ENCODE data around the gene AOPEP. TPM values are rescaled to one million over a fixed set of nuclear protein-coding genes. Genes with fewer than 3 reads are reported as not detected.

Gene AOPEP
- total RNA-seq, 1 experiment from 2014 or later: 36.4 TPM

- DNase-seq (ENCODE audit: low read depth, low spot score): no peak
- Histone ChIP-seq H3K4me3 (ENCODE audit: low read depth in 2 of 2, low read length in 2 of 2) (no peak overlapping the region), H3K27ac (ENCODE audit: low read length) (no peak overlapping the region), H3K9me3 (ENCODE audit: control insufficient read depth, insufficient read depth, low read depth, low read length) (no peaks in the 10 kb centered on the region), H3K4me1 (ENCODE audit: control insufficient read depth, insufficient read depth, low read length) (peaks cover 26% of the 10 kb centered on the region), H3K27me3 (ENCODE audit: control insufficient read depth, insufficient read depth, low read length) (no peaks in the 10 kb centered on the region), H3K36me3 (ENCODE audit: control insufficient read depth, insufficient read depth, low read length) (no peaks in the 10 kb centered on the region; the same call in 1 of the 2 replicates)
- BruUV-seq (replicated peaks): no TSS peak
- no peak for ATAC-seq
- intact Hi-C loops (cut with micrococcal nuclease; ENCODE audit: unreplicated experiment): no loop called here
- ChIA-PET POLR2A (no interaction called here), CTCF (no interaction called here)
- in situ Hi-C loops (cut with HindIII; ENCODE audit: low pct_unique_long_range_greater_than_20kb, low sequenced_read_pairs): no loop called here
- TF ChIP-seq POLR2AphosphoS5 (IDR thresholded peaks at IDR 0.05; ENCODE audit: low read depth, low read length) (no peak), SIN3A (IDR thresholded peaks at IDR 0.05; ENCODE audit: borderline replicate concordance, insufficient read depth, low read depth, low read length) (no peak), CTCF (IDR thresholded peaks at IDR 0.05) (no peak), TCF7L2 (IDR thresholded peaks at IDR 0.05; ENCODE audit: low read depth, low read length) (no peak)
- TF ChIP-seq, protein P1, sequence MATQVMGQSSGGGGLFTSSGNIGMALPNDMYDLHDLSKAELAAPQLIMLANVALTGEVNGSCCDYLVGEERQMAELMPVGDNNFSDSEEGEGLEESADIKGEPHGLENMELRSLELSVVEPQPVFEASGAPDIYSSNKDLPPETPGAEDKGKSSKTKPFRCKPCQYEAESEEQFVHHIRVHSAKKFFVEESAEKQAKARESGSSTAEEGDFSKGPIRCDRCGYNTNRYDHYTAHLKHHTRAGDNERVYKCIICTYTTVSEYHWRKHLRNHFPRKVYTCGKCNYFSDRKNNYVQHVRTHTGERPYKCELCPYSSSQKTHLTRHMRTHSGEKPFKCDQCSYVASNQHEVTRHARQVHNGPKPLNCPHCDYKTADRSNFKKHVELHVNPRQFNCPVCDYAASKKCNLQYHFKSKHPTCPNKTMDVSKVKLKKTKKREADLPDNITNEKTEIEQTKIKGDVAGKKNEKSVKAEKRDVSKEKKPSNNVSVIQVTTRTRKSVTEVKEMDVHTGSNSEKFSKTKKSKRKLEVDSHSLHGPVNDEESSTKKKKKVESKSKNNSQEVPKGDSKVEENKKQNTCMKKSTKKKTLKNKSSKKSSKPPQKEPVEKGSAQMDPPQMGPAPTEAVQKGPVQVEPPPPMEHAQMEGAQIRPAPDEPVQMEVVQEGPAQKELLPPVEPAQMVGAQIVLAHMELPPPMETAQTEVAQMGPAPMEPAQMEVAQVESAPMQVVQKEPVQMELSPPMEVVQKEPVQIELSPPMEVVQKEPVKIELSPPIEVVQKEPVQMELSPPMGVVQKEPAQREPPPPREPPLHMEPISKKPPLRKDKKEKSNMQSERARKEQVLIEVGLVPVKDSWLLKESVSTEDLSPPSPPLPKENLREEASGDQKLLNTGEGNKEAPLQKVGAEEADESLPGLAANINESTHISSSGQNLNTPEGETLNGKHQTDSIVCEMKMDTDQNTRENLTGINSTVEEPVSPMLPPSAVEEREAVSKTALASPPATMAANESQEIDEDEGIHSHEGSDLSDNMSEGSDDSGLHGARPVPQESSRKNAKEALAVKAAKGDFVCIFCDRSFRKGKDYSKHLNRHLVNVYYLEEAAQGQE (IDR thresholded peaks at IDR 0.05; ENCODE audit: insufficient read depth in 1 of 2, low read depth in 2 of 2, low read length in 1 of 2): no peak
Measured at GRCh38 chr9:95085861-95086563, 359.5 kb downstream of the AOPEP start.

- intact Hi-C loops (cut with micrococcal nuclease; ENCODE audit: unreplicated experiment): no loop called here
- no peak overlapping the region for H3K4me3 ChIP-seq (ENCODE audit: low read depth in 2 of 2, low read length in 2 of 2)
- ChIA-PET CTCF (no interaction called here), POLR2A (no interaction called here)
- H3K4me1 ChIP-seq (ENCODE audit: control insufficient read depth, insufficient read depth, low read length): peaks cover 31% of the 10 kb centered on the region
- ATAC-seq (no peak), DNase-seq (ENCODE audit: low read depth, low spot score) (no peak)
- no peak overlapping the region for H3K27ac ChIP-seq (ENCODE audit: low read length)
- BruUV-seq (replicated peaks): no TSS peak
- H3K36me3 ChIP-seq (ENCODE audit: control insufficient read depth, insufficient read depth, low read length): no peaks in the 10 kb centered on the region; the same call in 1 of the 2 replicates
- TF ChIP-seq, protein P1 (IDR thresholded peaks at IDR 0.05; ENCODE audit: insufficient read depth in 1 of 2, low read depth in 2 of 2, low read length in 1 of 2): no peak
- TF ChIP-seq POLR2AphosphoS5 (IDR thresholded peaks at IDR 0.05; ENCODE audit: low read depth, low read length): no peak
- no peak for TF ChIP-seq TCF7L2 (IDR thresholded peaks at IDR 0.05; ENCODE audit: low read depth, low read length)
- TF ChIP-seq CTCF (IDR thresholded peaks at IDR 0.05): no peak
- no peak for TF ChIP-seq SIN3A (IDR thresholded peaks at IDR 0.05; ENCODE audit: borderline replicate concordance, insufficient read depth, low read depth, low read length)
- no peaks in the 10 kb centered on the region for H3K9me3 ChIP-seq (ENCODE audit: control insufficient read depth, insufficient read depth, low read depth, low read length)
- no peaks in the 10 kb centered on the region for H3K27me3 ChIP-seq (ENCODE audit: control insufficient read depth, insufficient read depth, low read length)
- in situ Hi-C loops (cut with HindIII; ENCODE audit: low pct_unique_long_range_greater_than_20kb, low sequenced_read_pairs): no loop called here
Measured at GRCh38 chr9:95086564-95086955, 360.1 kb downstream of the AOPEP start.

Data from Panc1 (cell line).